MCF 10A (cell line): ENCODE measurements around the gene SORBS2. TPM values are rescaled to one million over a fixed set of nuclear protein-coding genes. Genes with fewer than 3 reads are reported as not detected.

Experiments
- BruUV-seq: library from RNA; stranded (reverse); fragments of 400-500 nt; replicated peaks from 2 replicates; lab custom pipeline; 2021; lab: Mats Ljungman, UMichigan
- CTCF ChIA-PET: fragments of 300-600 bp; sonication (Branson Sonifier 250); formaldehyde crosslinking; extraction: SDS; loops from one replicate; lab custom pipeline; 2021; ENCODE audit warnings: antibody characterized with exemption, inconsistent platforms; lab: Yijun Ruan, JAX
- POLR2A ChIA-PET: fragments of 300-600, 350-650 bp; sonication (Branson Sonifier 250); formaldehyde crosslinking; extraction: SDS; loops from one replicate; lab custom pipeline; 2020; ENCODE audit warnings: antibody characterized with exemption, inconsistent platforms; lab: Yijun Ruan, JAX
- DNase-seq: peaks from one replicate; pipeline ENCODE4 v3.0.0-alpha.2; 2018; ENCODE audit not compliant: unreplicated experiment
- H3K27ac Mint-ChIP-seq: one replicate; pipeline ENCODE4 v1.8.0; 2022; ENCODE audit warnings: mild to moderate bottlenecking, low read depth, mixed read lengths; ENCODE audit not compliant: unreplicated experiment
- H3K27me3 Mint-ChIP-seq: one replicate; pipeline ENCODE4 v1.8.0; 2022; ENCODE audit warnings: mixed read lengths; ENCODE audit not compliant: insufficient read depth, unreplicated experiment
- H3K36me3 Mint-ChIP-seq: one replicate; pipeline ENCODE4 v1.8.0; 2022; ENCODE audit warnings: mild to moderate bottlenecking, moderate library complexity, mixed read lengths; ENCODE audit not compliant: insufficient read depth, unreplicated experiment
- H3K4me1 Mint-ChIP-seq: one replicate; pipeline ENCODE4 v1.8.0; 2022; ENCODE audit warnings: mixed read lengths; ENCODE audit not compliant: insufficient read depth, unreplicated experiment
- H3K4me3 Mint-ChIP-seq: one replicate; pipeline ENCODE4 v1.8.0; 2022; ENCODE audit warnings: mild to moderate bottlenecking, moderate library complexity, mixed read lengths; ENCODE audit not compliant: unreplicated experiment
- H3K9me3 Mint-ChIP-seq: one replicate; pipeline ENCODE4 v1.8.0; 2022; ENCODE audit warnings: mixed read lengths; ENCODE audit not compliant: unreplicated experiment
- CTCF ChIP-seq: fragments of 200-600 bp; IDR thresholded peaks from one replicate; pipeline ENCODE4 v1.8.0; 2022; ENCODE audit warnings: antibody characterized with exemption, mild to moderate bottlenecking; ENCODE audit not compliant: unreplicated experiment
- intact Hi-C: fragments of 100-400 bp; cut with micrococcal nuclease; formaldehyde crosslinking; loops from 2 replicates; pipeline ENCODE4 v1.14.1; 2022
- total RNA-seq: library from RNA; stranded (reverse); gene quantifications from 2 replicates; pipeline ENCODE4 v1.2.3, GENCODE V29; 2022

The SORBS2 gene
- total RNA-seq, 1 experiment from 2014 or later = 19.3 TPM

GRCh38 chr4:185840201-185840600 lies 28.2 kb upstream of the SORBS2 start:
- ChIA-PET POLR2A (interaction anchor here (0.5 to 3.4 kb wide), 4 partner anchors 11 to 89 kb away, joined by 3 to 29 read pairs (median 8); partner anchors contain the start of gene SORBS2), CTCF (no interaction called here)
- Mint-ChIP-seq H3K27me3 (no peaks in the 10 kb centered on the region), H3K9me3 (no peaks in the 10 kb centered on the region), H3K4me3 (no peak overlapping the region), H3K27ac (no peak overlapping the region), H3K4me1 (no peaks in the 10 kb centered on the region), H3K36me3 (no peaks in the 10 kb centered on the region)
- BruUV-seq = no TSS peak
- no peak for DNase-seq
- no peak for TF ChIP-seq CTCF
- intact Hi-C loops = no loop called here

GRCh38 chr4:185839770-185840169 lies 27.8 kb upstream of the SORBS2 start:
- no TSS peak for BruUV-seq
- ChIA-PET CTCF (interaction anchor here (0.5 kb wide), 1 partner anchor 171 kb away, joined by 4 read pairs; no protein-coding TSS in a partner anchor), POLR2A (interaction anchor here (0.6 to 3.4 kb wide), 9 partner anchors 8 to 130 kb away, joined by 3 to 29 read pairs (median 5); partner anchors contain the start of gene SORBS2)
- Mint-ChIP-seq H3K4me3 (no peak overlapping the region), H3K4me1 (no peaks in the 10 kb centered on the region), H3K27me3 (no peaks in the 10 kb centered on the region), H3K36me3 (no peaks in the 10 kb centered on the region), H3K9me3 (no peaks in the 10 kb centered on the region), H3K27ac (no peak overlapping the region)
- DNase-seq = no peak
- intact Hi-C loops = no loop called here
- TF ChIP-seq CTCF = no peak

GRCh38 chr4:185839194-185839712 lies 27.3 kb upstream of the SORBS2 start:
- no TSS peak for BruUV-seq
- POLR2A ChIA-PET = interaction anchor here (0.6 to 3.4 kb wide), 10 partner anchors 8 to 183 kb away, joined by 3 to 29 read pairs (median 4); partner anchors contain the start of gene SORBS2
- peak; percentile 92 for DNase-seq
- H3K27ac Mint-ChIP-seq = no peak overlapping the region
- no peaks in the 10 kb centered on the region for H3K27me3 Mint-ChIP-seq
- no peak overlapping the region for H3K4me3 Mint-ChIP-seq
- H3K9me3 Mint-ChIP-seq = no peaks in the 10 kb centered on the region
- TF ChIP-seq CTCF = no peak
- H3K36me3 Mint-ChIP-seq = no peaks in the 10 kb centered on the region
- no peaks in the 10 kb centered on the region for H3K4me1 Mint-ChIP-seq
- intact Hi-C loops = no loop called here
- CTCF ChIA-PET = interaction anchor here (0.5 kb wide), 1 partner anchor 172 kb away, joined by 4 read pairs; no protein-coding TSS in a partner anchor

DNA sequence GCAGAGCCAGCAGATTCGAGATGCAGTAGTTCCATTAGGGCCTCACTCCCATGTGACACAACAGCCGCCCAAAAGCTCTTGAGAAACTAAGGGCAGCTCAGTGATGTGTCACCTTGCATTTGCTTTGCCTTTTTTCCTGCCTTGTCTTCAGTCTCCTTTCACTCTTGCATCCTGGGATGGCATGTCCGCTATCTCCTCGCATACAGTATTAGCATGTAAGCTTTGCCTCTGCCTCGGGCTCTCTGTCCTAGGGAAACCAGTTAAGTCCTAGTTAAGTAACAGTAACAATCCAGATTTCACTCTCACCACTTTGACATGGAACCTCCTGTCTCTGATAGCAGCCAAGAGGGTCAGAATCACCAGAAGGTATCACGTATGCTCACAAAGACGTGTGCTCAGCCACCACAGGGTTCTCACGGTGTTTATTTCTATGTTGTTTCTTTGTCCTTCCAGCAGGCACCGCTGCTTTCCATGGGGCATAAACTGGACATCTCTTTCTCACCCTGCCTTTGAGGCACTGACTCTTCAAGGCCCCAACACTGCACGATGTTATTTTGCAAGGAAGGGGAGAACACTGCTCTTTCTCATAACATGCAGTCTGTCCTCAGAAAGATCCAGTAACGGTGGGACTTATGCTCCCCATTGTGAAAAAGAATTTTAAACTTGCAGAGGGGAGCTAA lies 26.7 kb upstream of the SORBS2 start:
- CTCF ChIA-PET = interaction anchor here (0.6 kb wide), 1 partner anchor 343 kb away, joined by 3 read pairs; no protein-coding TSS in a partner anchor
- POLR2A ChIA-PET = interaction anchor here (0.9 to 3.4 kb wide), 10 partner anchors 9 to 182 kb away, joined by 3 to 29 read pairs (median 6); partner anchors contain the start of gene SORBS2
- Mint-ChIP-seq H3K4me3 (no peak overlapping the region), H3K9me3 (no peaks in the 10 kb centered on the region), H3K27ac (no peak overlapping the region), H3K27me3 (no peaks in the 10 kb centered on the region), H3K36me3 (no peaks in the 10 kb centered on the region), H3K4me1 (no peaks in the 10 kb centered on the region)
- TF ChIP-seq CTCF = no peak
- DNase-seq = peak; percentile 18
- no TSS peak for BruUV-seq
- intact Hi-C loops = no loop called here
